Ishikawa (cell line): ENCODE measurements around the gene MAEA.

ENCODE experiments used
- CEBPB ChIP-seq: IDR thresholded peaks from 2 replicates; pipeline ENCODE4 v1.6.1; 2012
- CREB1 ChIP-seq: IDR thresholded peaks from 2 replicates; pipeline ENCODE4 v1.6.1; 2012; ENCODE audit warnings: low read depth
- EGR1 ChIP-seq: IDR thresholded peaks from 2 replicates; pipeline ENCODE4 v1.6.1; 2012
- EP300 ChIP-seq: IDR thresholded peaks from 2 replicates; pipeline ENCODE4 v1.6.1; 2012; ENCODE audit warnings: borderline replicate concordance
- FOXM1 ChIP-seq: IDR thresholded peaks from 2 replicates; pipeline ENCODE4 v1.6.1; 2012; ENCODE audit warnings: low read depth, borderline replicate concordance
- NFIC ChIP-seq: IDR thresholded peaks from 2 replicates; pipeline ENCODE4 v1.6.1; 2012
- RAD21 ChIP-seq: IDR thresholded peaks from 2 replicates; pipeline ENCODE4 v1.6.1; 2012; ENCODE audit warnings: low read depth
- TAF1 ChIP-seq: IDR thresholded peaks from 2 replicates; pipeline ENCODE4 v1.6.1; 2012; ENCODE audit warnings: low read depth, mild to moderate bottlenecking
- TCF12 ChIP-seq: IDR thresholded peaks from 2 replicates; pipeline ENCODE4 v1.6.1; 2012; ENCODE audit warnings: low read depth
- TEAD4 ChIP-seq: IDR thresholded peaks from 2 replicates; pipeline ENCODE4 v1.6.1; 2012
- YY1 ChIP-seq: IDR thresholded peaks from 2 replicates; pipeline ENCODE4 v1.6.1; 2012; ENCODE audit warnings: low read depth
- ZBTB7A ChIP-seq: IDR thresholded peaks from 2 replicates; pipeline ENCODE4 v1.6.1; 2012; ENCODE audit warnings: low read depth
- TF ChIP-seq, protein P1 (sequence below): IDR thresholded peaks from 2 replicates; pipeline ENCODE4 v1.6.1; 2012
- TF ChIP-seq, protein P2 (sequence below): IDR thresholded peaks from 2 replicates; pipeline ENCODE4 v1.6.1; 2012; ENCODE audit warnings: low read depth, mild to moderate bottlenecking
- TF ChIP-seq, protein P3 (sequence below): IDR thresholded peaks from 2 replicates; pipeline ENCODE4 v1.6.1; 2012

The MAEA gene

DNA sequence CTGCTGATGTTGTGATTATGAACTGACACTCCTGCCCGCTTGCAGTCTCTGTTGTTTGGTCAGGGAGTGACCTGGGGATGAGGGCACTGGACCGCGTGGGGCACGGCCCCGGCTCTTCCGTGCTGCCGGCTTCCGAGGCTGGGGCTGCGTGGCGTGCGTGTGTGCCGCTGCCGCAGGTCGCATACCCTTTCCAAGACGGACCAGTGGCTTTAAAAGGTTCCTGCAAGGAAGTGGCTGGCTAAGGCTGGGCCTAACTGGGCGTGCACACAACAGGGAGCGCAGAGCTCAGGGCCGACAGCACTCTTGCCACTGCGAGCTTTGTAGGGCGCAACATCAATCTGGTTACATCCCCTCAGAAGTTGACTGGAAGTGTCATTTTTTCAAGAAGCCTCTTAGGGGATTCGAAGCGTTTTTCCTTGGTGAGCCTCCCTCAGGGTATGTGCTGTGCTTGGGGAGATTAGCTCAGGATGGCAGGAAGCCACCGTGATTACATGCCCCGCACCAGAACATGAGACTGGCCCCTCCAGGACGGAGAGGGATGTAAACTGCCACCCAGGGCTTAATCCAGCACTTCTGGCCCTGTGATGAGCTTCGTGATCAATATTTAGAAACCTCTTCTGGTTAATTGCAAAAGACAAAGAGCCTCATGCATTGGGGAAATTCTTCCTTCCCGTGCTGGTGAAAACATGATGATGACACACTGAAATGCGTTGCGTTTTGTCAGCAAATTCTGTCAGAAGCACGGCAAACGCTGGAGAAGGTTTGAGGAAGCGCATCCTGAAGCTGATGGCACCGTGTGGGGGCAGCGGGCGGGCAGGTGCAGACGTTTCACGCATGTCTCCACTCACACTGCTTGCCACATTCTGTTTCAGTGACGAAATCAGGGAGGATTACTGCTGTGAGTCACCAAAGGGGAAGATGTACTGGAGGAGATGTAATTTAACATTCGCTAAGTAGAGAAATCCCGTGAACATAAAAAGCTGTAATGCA lies 11.1 kb downstream of the MAEA start:
- TF ChIP-seq CREB1 (no peak), NFIC (no peak), YY1 (no peak), FOXM1 (no peak), TEAD4 (no peak)

DNA sequence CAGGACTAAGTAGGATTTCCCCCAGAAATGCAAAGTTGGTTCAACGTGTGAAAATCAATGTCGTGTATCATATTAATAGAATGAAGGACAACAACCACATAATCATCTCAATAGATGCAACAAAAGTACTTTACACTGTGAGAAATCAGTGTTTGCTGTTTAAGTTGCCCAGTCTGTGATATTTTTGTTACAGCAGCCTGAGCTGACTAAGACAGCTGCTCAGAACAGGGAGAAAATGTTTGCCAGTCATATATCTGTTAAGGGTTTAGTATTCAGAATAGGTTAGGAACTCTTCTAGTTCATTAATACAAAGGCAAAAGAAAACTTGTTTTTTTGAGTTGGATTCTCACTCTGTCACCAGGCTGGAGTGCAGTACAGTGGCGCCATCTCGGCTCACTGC lies 12.5 kb downstream of the MAEA start:
- TF ChIP-seq FOXM1 (no peak), YY1 (no peak), EGR1 (no peak), RAD21 (no peak), TAF1 (no peak), TEAD4 (no peak), NFIC (no peak), ZBTB7A (no peak), TCF12 (no peak), CEBPB (no peak), EP300 (no peak), CREB1 (no peak)
- TF ChIP-seq, protein P1, sequence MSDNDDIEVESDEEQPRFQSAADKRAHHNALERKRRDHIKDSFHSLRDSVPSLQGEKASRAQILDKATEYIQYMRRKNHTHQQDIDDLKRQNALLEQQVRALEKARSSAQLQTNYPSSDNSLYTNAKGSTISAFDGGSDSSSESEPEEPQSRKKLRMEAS = no peak
- TF ChIP-seq, protein P2, sequence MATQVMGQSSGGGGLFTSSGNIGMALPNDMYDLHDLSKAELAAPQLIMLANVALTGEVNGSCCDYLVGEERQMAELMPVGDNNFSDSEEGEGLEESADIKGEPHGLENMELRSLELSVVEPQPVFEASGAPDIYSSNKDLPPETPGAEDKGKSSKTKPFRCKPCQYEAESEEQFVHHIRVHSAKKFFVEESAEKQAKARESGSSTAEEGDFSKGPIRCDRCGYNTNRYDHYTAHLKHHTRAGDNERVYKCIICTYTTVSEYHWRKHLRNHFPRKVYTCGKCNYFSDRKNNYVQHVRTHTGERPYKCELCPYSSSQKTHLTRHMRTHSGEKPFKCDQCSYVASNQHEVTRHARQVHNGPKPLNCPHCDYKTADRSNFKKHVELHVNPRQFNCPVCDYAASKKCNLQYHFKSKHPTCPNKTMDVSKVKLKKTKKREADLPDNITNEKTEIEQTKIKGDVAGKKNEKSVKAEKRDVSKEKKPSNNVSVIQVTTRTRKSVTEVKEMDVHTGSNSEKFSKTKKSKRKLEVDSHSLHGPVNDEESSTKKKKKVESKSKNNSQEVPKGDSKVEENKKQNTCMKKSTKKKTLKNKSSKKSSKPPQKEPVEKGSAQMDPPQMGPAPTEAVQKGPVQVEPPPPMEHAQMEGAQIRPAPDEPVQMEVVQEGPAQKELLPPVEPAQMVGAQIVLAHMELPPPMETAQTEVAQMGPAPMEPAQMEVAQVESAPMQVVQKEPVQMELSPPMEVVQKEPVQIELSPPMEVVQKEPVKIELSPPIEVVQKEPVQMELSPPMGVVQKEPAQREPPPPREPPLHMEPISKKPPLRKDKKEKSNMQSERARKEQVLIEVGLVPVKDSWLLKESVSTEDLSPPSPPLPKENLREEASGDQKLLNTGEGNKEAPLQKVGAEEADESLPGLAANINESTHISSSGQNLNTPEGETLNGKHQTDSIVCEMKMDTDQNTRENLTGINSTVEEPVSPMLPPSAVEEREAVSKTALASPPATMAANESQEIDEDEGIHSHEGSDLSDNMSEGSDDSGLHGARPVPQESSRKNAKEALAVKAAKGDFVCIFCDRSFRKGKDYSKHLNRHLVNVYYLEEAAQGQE = no peak
- TF ChIP-seq, protein P3, sequence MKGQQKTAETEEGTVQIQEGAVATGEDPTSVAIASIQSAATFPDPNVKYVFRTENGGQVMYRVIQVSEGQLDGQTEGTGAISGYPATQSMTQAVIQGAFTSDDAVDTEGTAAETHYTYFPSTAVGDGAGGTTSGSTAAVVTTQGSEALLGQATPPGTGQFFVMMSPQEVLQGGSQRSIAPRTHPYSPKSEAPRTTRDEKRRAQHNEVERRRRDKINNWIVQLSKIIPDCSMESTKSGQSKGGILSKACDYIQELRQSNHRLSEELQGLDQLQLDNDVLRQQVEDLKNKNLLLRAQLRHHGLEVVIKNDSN = no peak

DNA sequence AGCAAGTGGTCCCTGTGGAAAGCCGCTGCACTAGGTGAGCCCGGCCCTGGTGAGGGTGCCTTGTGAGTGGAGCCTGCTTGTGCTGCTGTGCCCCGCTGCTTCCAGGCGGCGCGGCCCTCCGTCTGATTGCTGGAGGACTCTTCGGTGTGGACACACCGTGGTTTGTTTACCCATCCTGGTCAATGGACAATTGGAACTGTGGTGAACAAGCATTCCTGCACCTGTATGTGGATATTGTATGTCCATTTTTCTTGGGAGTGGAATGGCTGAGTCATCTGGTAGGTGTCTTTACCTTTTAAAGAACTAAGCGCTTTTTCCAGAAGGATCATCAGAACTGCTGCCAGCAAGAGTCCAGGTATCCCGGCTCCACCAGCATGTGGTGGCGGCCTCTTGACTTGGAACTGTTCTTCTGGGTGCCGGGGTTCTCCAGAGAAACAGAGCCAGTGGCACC lies 15.6 kb downstream of the MAEA start:
- TF ChIP-seq EGR1 (no peak), TEAD4 (peak; percentile 22; the same call in 1 of the 2 replicates), EP300 (no peak), ZBTB7A (no peak)
- TF ChIP-seq, protein P1 = no peak

DNA sequence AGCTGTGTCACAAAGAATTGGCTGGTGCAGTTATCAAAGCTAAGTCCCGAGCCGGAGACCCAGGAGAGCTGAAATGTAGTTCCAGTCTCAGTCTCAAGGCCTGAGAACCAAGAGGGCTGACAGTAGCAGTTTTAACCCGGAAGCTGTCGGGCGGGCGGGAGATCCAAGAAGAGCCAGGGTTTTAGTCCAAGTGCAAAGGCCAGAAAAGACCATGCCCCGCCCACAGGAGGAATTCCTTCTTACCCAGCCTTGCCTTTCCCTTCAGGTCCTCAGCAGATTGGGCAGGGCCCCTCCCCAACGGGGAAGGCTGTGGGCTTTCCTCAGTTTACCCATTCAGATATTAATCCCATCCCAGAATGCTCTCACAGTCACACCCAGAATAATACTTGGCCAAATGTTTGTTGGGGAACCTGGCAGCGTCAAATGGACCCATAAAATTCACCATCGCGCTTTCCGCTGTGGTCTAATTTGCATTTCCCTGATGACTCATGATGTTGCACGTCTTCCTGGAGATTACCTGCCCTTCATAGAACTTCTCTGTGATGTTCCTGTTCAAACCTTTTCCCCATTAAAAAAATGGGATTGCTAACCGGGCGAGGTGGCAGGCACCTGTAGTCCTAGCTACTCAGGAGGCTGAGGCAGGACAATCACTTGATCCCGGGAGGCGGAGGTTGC lies 16.2 kb downstream of the MAEA start:
- TF ChIP-seq TAF1 = no peak

DNA sequence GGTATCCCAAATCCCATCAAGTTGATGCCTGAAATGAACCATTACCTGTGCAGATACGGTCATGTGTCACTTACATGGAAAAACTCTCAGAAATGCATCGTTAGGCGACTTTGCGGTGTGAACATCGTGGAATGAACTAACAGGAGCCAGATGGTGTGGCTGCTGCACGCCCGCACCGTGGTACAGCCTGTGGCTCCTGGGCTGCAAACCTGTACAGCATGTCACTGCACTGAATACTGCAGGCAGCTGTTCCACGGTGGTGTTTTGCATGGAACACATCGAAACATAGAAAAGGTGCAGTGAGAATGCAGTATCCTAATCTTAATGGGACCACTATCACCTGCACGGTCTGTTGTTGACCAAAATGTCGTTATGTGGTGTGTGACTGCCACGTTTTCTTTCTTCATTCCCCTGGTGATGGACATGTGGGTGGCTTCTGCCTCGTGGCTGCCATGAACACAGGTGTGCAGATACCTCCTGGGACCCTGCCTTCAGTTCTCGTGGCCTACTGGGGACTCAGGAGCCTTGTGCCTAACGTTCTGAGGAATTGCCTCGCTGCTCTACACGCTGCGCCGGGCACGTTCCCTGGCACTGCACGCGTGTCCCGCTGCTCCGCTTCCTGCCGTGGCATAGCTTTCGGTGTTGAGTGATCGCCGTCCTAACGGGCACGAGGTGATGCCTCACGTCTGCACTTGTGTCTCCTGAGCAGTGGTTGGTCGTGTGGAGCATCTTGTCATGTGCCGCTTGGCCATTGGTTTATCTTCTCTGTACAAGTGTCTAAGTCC lies 18.5 kb downstream of the MAEA start:
- TF ChIP-seq, protein P3 = no peak
- TF ChIP-seq ZBTB7A (no peak), NFIC (no peak), FOXM1 (no peak)

DNA sequence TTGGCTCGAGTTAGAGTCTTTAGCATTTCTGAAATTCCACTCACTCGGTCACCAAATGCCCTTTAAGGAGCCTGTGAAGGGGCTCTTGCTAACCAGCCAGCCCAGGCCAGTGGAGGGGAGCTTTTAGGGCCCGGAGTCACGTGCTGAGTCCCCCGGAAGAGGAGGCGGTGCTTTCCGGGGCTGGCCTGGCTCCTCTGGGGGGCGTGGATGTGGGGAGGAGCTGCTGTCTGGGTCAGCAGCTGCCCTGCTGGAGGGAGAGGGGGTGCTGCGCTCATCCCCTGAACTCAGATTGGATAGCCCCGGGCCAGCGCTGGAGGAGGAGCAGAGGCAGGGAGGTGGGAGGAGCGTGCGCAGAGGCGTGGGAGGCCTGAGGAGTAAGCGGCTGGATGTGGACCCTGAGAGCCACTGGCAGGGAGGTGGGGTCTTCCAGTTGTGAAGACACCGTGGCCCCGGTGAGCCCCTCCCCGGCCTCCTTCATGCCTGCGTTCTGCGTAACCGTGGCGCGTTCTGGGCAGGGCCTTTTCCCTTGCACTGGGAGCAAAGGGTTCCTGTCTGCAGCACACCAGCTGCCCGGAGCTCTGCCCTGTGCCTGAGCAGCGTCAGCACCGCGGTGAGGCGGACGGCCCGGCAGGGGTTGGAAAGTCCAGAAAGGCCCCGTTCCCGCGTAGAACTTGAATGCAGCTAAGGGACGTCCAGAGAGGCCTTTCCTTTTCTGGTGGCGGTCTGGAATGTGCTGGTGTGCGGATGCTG lies 19.7 kb downstream of the MAEA start:
- TF ChIP-seq YY1 (no peak), EP300 (no peak), EGR1 (no peak), ZBTB7A (no peak), TAF1 (no peak), TEAD4 (no peak)
- TF ChIP-seq, protein P3 = peak; percentile 91
- TF ChIP-seq, protein P2 = no peak
